GM12864 (cell line): ENCODE results near the gene SH3TC1.

ENCODE experiments used
- DNase-seq: peaks from one replicate; pipeline ENCODE4 v3.0.0-alpha.2; 2011; ENCODE audit warnings: low read depth
- H3K4me3 ChIP-seq: 2 replicates; pipeline ENCODE4 v1.5.1; 2011; ENCODE audit warnings: mild to moderate bottlenecking, low read depth, low read length, control low read depth
- CTCF ChIP-seq: IDR thresholded peaks from 2 replicates; pipeline ENCODE4 v1.5.1; 2011; ENCODE audit warnings: low read depth, mild to moderate bottlenecking, moderate library complexity, low read length, control low read depth, inconsistent platforms; ENCODE audit errors: missing control alignments

Gene SH3TC1

GRCh38 chr4:8224975-8225625 is 26.0 kb downstream of the SH3TC1 start:
- no peak overlapping the region for H3K4me3 ChIP-seq

GRCh38 chr4:8225706-8226443 is 26.8 kb downstream of the SH3TC1 start:
- no peak for DNase-seq
- H3K4me3 ChIP-seq = no peak overlapping the region
- TF ChIP-seq CTCF = no peak

More at GRCh38 chr4:8224975-8225625, 26.0 kb downstream of the SH3TC1 start:
- TF ChIP-seq CTCF = no peak
- DNase-seq = no peak

GRCh38 chr4:8227201-8227770 is 28.2 kb downstream of the SH3TC1 start:
- no peak overlapping the region for H3K4me3 ChIP-seq
- no peak for TF ChIP-seq CTCF
- no peak for DNase-seq

GRCh38 chr4:8227771-8228318 is 28.8 kb downstream of the SH3TC1 start:
- TF ChIP-seq CTCF = no peak
- H3K4me3 ChIP-seq = no peak overlapping the region
- no peak for DNase-seq

GRCh38 chr4:8228319-8229250 is 29.5 kb downstream of the SH3TC1 start:
- H3K4me3 ChIP-seq = no peak overlapping the region
- peak; percentile 47 for DNase-seq
- no peak for TF ChIP-seq CTCF

GRCh38 chr4:8229331-8229975 is 30.4 kb downstream of the SH3TC1 start:
- no peak overlapping the region for H3K4me3 ChIP-seq
- TF ChIP-seq CTCF = no peak
- DNase-seq = no peak
